ENCODE measurements around the gene HPCAL1.

Gene HPCAL1

GRCh38 chr2:10471955-10472354 lies 169.3 kb downstream of the HPCAL1 start:
- DNase-seq, result no peak

GRCh38 chr2:10473121-10473756 lies 170.5 kb downstream of the HPCAL1 start:
- DNase-seq, result no peak

GRCh38 chr2:10475221-10475722 lies 172.6 kb downstream of the HPCAL1 start:
- no peak for DNase-seq

GRCh38 chr2:10475811-10476660 lies 173.3 kb downstream of the HPCAL1 start:
- DNase-seq, result no peak

- DNase-seq, result no peak
Measured at GRCh38 chr2:10476723-10477442, 174.2 kb downstream of the HPCAL1 start.
